Measurements from ENCODE around the gene MRPS23. TPM values are rescaled to one million over a fixed set of nuclear protein-coding genes. Genes with fewer than 3 reads are reported as not detected.
A peak's percentile ranks its signal among the peaks of the same experiment; 100 is the strongest.

Gene MRPS23
- total RNA-seq, 2 experiments from 2014 or later: 32.1 to 38.2 TPM

DNA sequence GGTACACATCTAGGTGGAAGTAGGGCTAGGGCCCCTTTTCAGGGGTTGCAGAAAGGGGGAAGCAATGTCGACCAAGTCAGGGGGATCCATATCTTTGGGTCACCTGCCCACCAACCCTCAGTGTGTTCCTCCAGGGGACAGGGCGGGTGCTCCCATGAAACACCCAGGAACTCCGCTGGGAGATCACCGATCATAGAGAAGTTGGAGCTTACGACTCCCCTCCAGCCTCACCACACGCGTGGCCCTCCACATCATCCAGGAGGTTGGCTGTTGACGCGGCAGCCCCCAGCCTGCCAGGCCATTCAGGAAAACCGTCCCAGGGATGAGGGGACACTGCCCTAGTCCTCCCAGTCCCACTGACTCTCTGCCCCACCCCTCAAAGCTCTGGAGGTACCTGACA, 17.3 kb upstream of the MRPS23 start:
- POLR2A ChIA-PET: interaction anchor here (1.2 to 1.6 kb wide), 4 partner anchors 10 to 764 kb away, joined by 3 to 10 read pairs (median 4); partner anchors contain the start of genes MRPS23 and SRSF1

GRCh38 chr17:57866723-57867122, 16.9 kb upstream of the MRPS23 start:
- H3K9me3 Mint-ChIP-seq: no peaks in the 10 kb centered on the region
- DNase-seq: no peak
- ATAC-seq (ENCODE audit: low read depth): no peak
- POLR2A ChIA-PET: interaction anchor here (1.2 to 1.6 kb wide), 4 partner anchors 10 to 765 kb away, joined by 3 to 10 read pairs (median 4); partner anchors contain the start of genes MRPS23 and SRSF1
- H3K4me1 Mint-ChIP-seq: peaks cover 20% of the 10 kb centered on the region
- H3K36me3 Mint-ChIP-seq: no peaks in the 10 kb centered on the region
- peaks cover 40% of the 10 kb centered on the region for H3K27me3 Mint-ChIP-seq
- no peak overlapping the region for H3K27ac Mint-ChIP-seq
- H3K4me3 Mint-ChIP-seq: no peak overlapping the region

More for the DNA sequence above, 17.3 kb upstream of the MRPS23 start:
- no peaks in the 10 kb centered on the region for H3K9me3 Mint-ChIP-seq
- peaks cover 19% of the 10 kb centered on the region for H3K4me1 Mint-ChIP-seq
- no peak for ATAC-seq (ENCODE audit: low read depth)
- DNase-seq: no peak
- H3K27me3 Mint-ChIP-seq: peaks cover 41% of the 10 kb centered on the region
- no peak overlapping the region for H3K27ac Mint-ChIP-seq
- H3K4me3 Mint-ChIP-seq: no peak overlapping the region
- no peaks in the 10 kb centered on the region for H3K36me3 Mint-ChIP-seq

DNA sequence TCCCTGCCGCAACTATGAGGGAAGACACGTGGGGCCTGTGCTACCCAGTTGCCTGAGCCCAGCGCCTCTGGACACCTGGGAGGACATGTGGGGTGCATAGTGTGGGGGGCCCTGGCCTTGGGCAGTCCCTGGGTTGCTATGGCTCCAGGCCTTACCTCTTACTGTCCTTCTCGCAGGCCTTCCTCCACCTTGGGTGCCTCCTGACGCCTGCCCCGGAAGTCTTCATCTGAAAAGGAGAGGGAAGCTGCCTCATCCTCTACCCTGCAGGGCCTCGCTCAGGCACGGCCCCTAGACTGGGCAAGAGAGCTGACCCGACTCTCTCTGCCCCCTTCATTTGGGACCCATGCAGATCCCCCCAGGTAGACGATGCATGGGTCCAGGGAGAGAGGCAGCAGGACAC, 16.5 kb upstream of the MRPS23 start:
- peak overlapping the region; percentile 34 for H3K27ac Mint-ChIP-seq
- peaks cover 21% of the 10 kb centered on the region for H3K4me1 Mint-ChIP-seq
- ATAC-seq (ENCODE audit: low read depth) (no peak), DNase-seq (no peak)
- POLR2A ChIA-PET: interaction anchor here (1.2 kb wide), 2 partner anchors 11 to 765 kb away, joined by 3 to 5 read pairs; no protein-coding TSS in a partner anchor
- H3K9me3 Mint-ChIP-seq: no peaks in the 10 kb centered on the region
- H3K36me3 Mint-ChIP-seq: no peaks in the 10 kb centered on the region
- H3K27me3 Mint-ChIP-seq: peaks cover 37% of the 10 kb centered on the region
- H3K4me3 Mint-ChIP-seq: no peak overlapping the region

DNA sequence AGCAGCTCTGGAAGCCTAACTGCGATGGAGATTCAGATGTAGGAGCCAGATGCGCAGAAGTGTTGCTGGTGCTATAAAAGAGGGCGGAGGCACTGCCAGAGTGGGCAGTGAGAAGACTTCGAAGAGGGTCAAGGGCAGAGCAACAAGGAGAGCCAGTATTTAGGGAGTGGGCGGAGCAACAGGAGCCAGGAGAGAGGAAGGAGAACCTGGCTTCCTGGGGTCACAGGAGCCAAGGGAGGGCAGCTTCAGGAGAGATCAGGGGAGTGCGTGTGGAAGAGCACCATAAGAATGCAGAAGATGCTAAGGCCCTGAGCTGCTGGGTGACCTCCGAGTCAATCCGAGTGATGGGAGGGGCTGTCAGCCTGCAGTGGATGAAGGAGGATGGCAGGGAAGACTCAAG, 14.4 kb upstream of the MRPS23 start:
- H3K9me3 Mint-ChIP-seq: no peaks in the 10 kb centered on the region
- H3K4me3 Mint-ChIP-seq: no peak overlapping the region
- DNase-seq (no peak), ATAC-seq (ENCODE audit: low read depth) (no peak)
- H3K27me3 Mint-ChIP-seq: peaks cover 43% of the 10 kb centered on the region
- peak overlapping the region; percentile 1 for H3K27ac Mint-ChIP-seq
- POLR2A ChIA-PET: interaction anchor here (0.6 to 0.8 kb wide), 2 partner anchors 9 to 14 kb away, joined by 3 read pairs; no protein-coding TSS in a partner anchor
- H3K4me1 Mint-ChIP-seq: peaks cover 29% of the 10 kb centered on the region
- no peaks in the 10 kb centered on the region for H3K36me3 Mint-ChIP-seq

GRCh38 chr17:57862694-57863667, 13.1 kb upstream of the MRPS23 start:
- Mint-ChIP-seq H3K27me3 (peaks cover 46% of the 10 kb centered on the region), H3K36me3 (no peaks in the 10 kb centered on the region), H3K27ac (no peak overlapping the region), H3K4me3 (no peak overlapping the region), H3K4me1 (peaks cover 21% of the 10 kb centered on the region), H3K9me3 (no peaks in the 10 kb centered on the region)
- ATAC-seq (ENCODE audit: low read depth) (no peak), DNase-seq (no peak)
- POLR2A ChIA-PET: interaction anchor here (1.5 kb wide), 1 partner anchor 13 kb away, joined by 4 read pairs; the partner anchor contains the start of gene MRPS23

DNA sequence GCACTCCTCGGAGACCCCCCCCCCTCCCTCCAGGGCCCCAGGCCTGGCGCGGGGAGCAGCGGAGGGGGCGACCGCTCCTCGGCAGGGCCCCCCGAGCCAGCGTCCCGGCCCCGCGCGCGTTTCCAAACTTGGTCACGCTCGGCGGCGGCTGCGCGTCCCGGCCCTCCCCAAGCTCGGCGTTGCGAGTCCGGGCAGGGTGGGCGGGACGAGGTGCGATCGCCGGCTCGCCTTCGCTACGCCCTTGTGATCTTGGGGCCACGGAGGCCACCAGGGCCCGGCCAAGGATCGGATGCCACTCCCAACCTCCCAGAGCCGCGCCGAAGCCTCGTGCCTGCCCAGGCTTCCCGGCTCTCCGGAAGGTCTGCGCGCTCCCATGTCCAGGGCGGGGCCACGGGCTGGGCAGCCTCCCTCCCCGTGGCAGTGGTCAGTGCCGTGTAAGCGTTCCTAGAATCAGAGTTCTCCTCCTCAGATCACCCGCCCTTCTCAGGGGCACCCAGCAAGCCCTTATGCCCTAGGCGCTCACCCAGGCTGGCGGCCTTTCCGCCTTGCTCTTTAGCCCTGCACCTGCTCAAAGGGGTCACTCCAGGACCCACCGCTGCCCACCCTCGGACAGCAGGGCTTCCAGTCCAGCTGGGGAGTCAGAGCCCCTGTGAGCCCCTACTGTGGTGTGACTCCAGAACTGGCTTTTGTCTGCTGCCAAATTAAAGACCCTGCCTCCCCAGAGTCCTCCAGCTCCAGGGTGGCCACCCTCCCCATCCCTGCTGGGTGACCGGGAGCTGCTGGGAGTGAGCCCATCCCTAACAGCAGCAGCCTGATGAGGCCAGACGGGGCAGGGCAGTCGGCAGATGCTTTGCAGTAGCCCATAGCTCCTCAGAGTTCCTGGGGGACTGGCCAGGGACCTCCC, 12.2 kb upstream of the MRPS23 start:
- H3K27ac Mint-ChIP-seq: no peak overlapping the region
- H3K4me3 Mint-ChIP-seq: peak overlapping the region; percentile 16
- DNase-seq (no peak), ATAC-seq (ENCODE audit: low read depth) (no peak)
- no peaks in the 10 kb centered on the region for H3K9me3 Mint-ChIP-seq
- POLR2A ChIA-PET: interaction anchor here (1.5 to 2.8 kb wide), 2 partner anchors 12 to 132 kb away, joined by 4 to 13 read pairs; partner anchors contain the start of gene MRPS23
- peaks cover 15% of the 10 kb centered on the region for H3K4me1 Mint-ChIP-seq
- H3K36me3 Mint-ChIP-seq: no peaks in the 10 kb centered on the region
- peaks cover 46% of the 10 kb centered on the region for H3K27me3 Mint-ChIP-seq

- peak; percentile 77 for ATAC-seq (ENCODE audit: low read depth)
Observed at GRCh38 chr17:57861000-57861789, 11.4 kb upstream of the MRPS23 start.

DNA sequence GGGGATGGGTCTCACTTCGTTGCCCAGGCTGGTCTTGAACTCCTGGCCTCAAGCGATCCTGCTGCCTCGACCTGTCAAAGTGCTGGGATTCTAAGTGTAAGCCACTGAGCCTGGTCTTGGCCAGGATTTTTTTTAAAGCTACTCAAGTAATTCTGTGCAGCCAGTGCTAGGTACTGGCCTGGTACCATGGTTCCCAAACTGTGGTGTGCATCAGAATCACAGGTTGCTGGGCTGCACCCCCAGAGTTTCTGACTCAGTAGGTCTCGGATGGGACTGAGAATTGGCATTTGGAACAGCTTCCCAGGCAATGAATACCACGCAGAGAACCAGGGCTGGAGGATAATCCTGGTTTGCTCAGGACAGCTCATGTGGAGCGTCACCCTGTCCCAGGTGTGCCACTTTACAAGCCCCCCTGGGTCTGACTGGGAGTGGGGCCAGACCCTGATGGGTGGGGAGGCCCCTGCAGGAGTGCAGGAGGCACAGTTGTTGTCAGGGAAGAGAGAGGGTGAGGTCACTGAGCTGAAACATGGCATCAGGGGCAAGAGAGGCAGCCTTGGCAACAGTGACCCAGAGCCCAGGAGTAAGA, 10.7 kb upstream of the MRPS23 start:
- DNase-seq (no peak), ATAC-seq (ENCODE audit: low read depth) (peak; percentile 30)
- Mint-ChIP-seq H3K27me3 (peaks cover 46% of the 10 kb centered on the region), H3K4me3 (peak overlapping the region; percentile 85), H3K36me3 (no peaks in the 10 kb centered on the region), H3K9me3 (no peaks in the 10 kb centered on the region), H3K4me1 (peaks cover 13% of the 10 kb centered on the region), H3K27ac (no peak overlapping the region)
- POLR2A ChIA-PET: interaction anchor here (1.4 to 2.8 kb wide), 4 partner anchors 10 to 147 kb away, joined by 4 to 13 read pairs (median 8); partner anchors contain the start of genes MRPS23 and SRSF1

More at GRCh38 chr17:57861000-57861789, 11.4 kb upstream of the MRPS23 start:
- peak overlapping the region; percentile 85 for H3K4me3 Mint-ChIP-seq
- H3K4me1 Mint-ChIP-seq: peaks cover 15% of the 10 kb centered on the region
- POLR2A ChIA-PET: interaction anchor here (1.4 to 2.8 kb wide), 5 partner anchors 11 to 146 kb away, joined by 4 to 13 read pairs (median 6); partner anchors contain the start of genes MRPS23 and SRSF1
- H3K27ac Mint-ChIP-seq: no peak overlapping the region
- no peaks in the 10 kb centered on the region for H3K9me3 Mint-ChIP-seq
- peaks cover 46% of the 10 kb centered on the region for H3K27me3 Mint-ChIP-seq
- DNase-seq: peak; percentile 53
- no peaks in the 10 kb centered on the region for H3K36me3 Mint-ChIP-seq

- Mint-ChIP-seq H3K27ac (no peak overlapping the region), H3K27me3 (peaks cover 46% of the 10 kb centered on the region), H3K4me3 (no peak overlapping the region), H3K4me1 (peaks cover 13% of the 10 kb centered on the region), H3K9me3 (no peaks in the 10 kb centered on the region), H3K36me3 (no peaks in the 10 kb centered on the region)
- ATAC-seq (ENCODE audit: low read depth): no peak
- POLR2A ChIA-PET: interaction anchor here (0.6 to 2.8 kb wide), 7 partner anchors 9 to 148 kb away, joined by 3 to 13 read pairs (median 6); partner anchors contain the start of genes MRPS23, SRSF1 and VEZF1
- no peak for DNase-seq
Observed at GRCh38 chr17:57859601-57860413, 10.0 kb upstream of the MRPS23 start.

DNA sequence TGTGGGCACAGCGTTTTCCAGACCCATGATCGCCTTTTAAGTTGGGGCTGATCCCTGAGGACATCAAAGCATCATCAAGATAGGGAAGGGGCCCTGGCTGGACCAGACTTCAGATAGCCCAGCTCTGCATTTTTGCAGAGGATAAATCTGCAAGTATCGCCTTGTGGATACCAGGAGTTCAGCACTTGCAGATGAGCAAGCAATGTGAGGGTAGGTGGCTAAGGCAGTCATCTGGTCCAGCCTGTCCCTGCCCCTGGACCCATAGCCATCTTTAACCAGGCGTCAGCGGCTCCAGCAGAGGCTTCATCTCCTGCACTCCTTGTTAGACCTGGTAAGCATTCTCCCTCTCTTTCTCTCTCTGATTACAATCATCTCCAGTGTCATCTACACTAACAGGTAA, 9.0 kb upstream of the MRPS23 start:
- peaks cover 40% of the 10 kb centered on the region for H3K27me3 Mint-ChIP-seq
- no peak for ATAC-seq (ENCODE audit: low read depth)
- peaks cover 13% of the 10 kb centered on the region for H3K4me1 Mint-ChIP-seq
- no peaks in the 10 kb centered on the region for H3K36me3 Mint-ChIP-seq
- POLR2A ChIA-PET: interaction anchor here (0.9 to 1.6 kb wide), 3 partner anchors 9 to 133 kb away, joined by 3 to 9 read pairs (median 3); partner anchors contain the start of gene MRPS23
- no peak overlapping the region for H3K27ac Mint-ChIP-seq
- H3K9me3 Mint-ChIP-seq: no peaks in the 10 kb centered on the region
- no peak for DNase-seq
- H3K4me3 Mint-ChIP-seq: no peak overlapping the region
